PC-9 (cell line): ENCODE results near the gene DELE1. TPM values are rescaled to one million over a fixed set of nuclear protein-coding genes. Genes with fewer than 3 reads are reported as not detected.
A peak's percentile ranks its signal among the peaks of the same experiment; 100 is the strongest.

Source experiments
- BruUV-seq: library from RNA; stranded (reverse); fragments of 400-500 nt; replicated peaks from 2 replicates; lab custom pipeline; 2021; lab: Mats Ljungman, UMichigan
- CTCF ChIA-PET: fragments of 300-600 bp; sonication (Branson Sonifier 250); formaldehyde crosslinking; loops from one replicate; lab custom pipeline; 2022; ENCODE audit warnings: antibody characterized with exemption; lab: Charles Lee
- POLR2A ChIA-PET: fragments of 300-600 bp; sonication (Branson Sonifier 250); formaldehyde crosslinking; loops from one replicate; lab custom pipeline; 2022; ENCODE audit warnings: antibody characterized with exemption; ENCODE audit not compliant: unreplicated experiment; lab: Charles Lee
- DNase-seq, 2 experiments: peaks; one replicate each; pipeline versions ENCODE4 v3.0.0 to v3.0.0-alpha.2; 2015 to 2022; ENCODE audit warnings: mixed read lengths in 1 of 2
- H2AFZ ChIP-seq: fragments of 200-600 bp; sonication (generic); 2 replicates; pipeline ENCODE4 v1.8.1; 2017; ENCODE audit warnings: antibody characterized with exemption
- H3F3A ChIP-seq: fragments of 200-600 bp; sonication (generic); 2 replicates; pipeline ENCODE4 v1.8.1; 2017; ENCODE audit warnings: antibody characterized with exemption, mild to moderate bottlenecking, low read depth; ENCODE audit not compliant: insufficient read depth
- H3K27ac ChIP-seq: fragments of 200-600 bp; sonication (generic); 2 replicates; pipeline ENCODE4 v1.6.1; 2016; ENCODE audit warnings: mixed run types
- H3K27me3 ChIP-seq: fragments of 200-600 bp; sonication (generic); 2 replicates; pipeline ENCODE4 v1.6.1; 2016; ENCODE audit warnings: low read depth, mixed run types; ENCODE audit not compliant: insufficient read depth
- H3K36me3 ChIP-seq: fragments of 200-600 bp; sonication (generic); 2 replicates; pipeline ENCODE4 v1.6.1; 2016; ENCODE audit warnings: low read depth, mixed run types
- H3K4me1 ChIP-seq: fragments of 200-600 bp; sonication (generic); replicated peaks from 2 replicates; pipeline ENCODE4 v1.6.1; 2016; ENCODE audit warnings: mixed run types; ENCODE audit not compliant: insufficient read depth
- H3K4me2 ChIP-seq: fragments of 200-600 bp; sonication (generic); 2 replicates; pipeline ENCODE4 v1.6.1; 2017; ENCODE audit warnings: mixed run types
- H3K4me3 ChIP-seq: fragments of 200-600 bp; sonication (generic); 2 replicates; pipeline ENCODE4 v1.6.1; 2016; ENCODE audit warnings: mixed run types
- H3K79me2 ChIP-seq: fragments of 200-600 bp; sonication (generic); 2 replicates; pipeline ENCODE4 v1.6.1; 2017; ENCODE audit warnings: low read depth, mixed run types
- H3K9me2 ChIP-seq: fragments of 200-600 bp; sonication (generic); 2 replicates; pipeline ENCODE4 v1.8.1; 2017; ENCODE audit warnings: mild to moderate bottlenecking; ENCODE audit not compliant: insufficient read depth
- H3K9me3 ChIP-seq: fragments of 200-600 bp; sonication (generic); 2 replicates; pipeline ENCODE4 v1.8.1; 2016; ENCODE audit warnings: low read depth; ENCODE audit not compliant: insufficient read depth
- H4K20me1 ChIP-seq: fragments of 200-600 bp; sonication (generic); 2 replicates; pipeline ENCODE4 v1.8.1; 2017; ENCODE audit not compliant: insufficient read depth
- EZH2 ChIP-seq: fragments of 200-600 bp; sonication (generic); IDR thresholded peaks from 2 replicates; pipeline ENCODE4 v1.8.0; 2017; ENCODE audit warnings: antibody characterized with exemption, low read depth
- intact Hi-C: fragments of 100-400 bp; cut with micrococcal nuclease; formaldehyde crosslinking; loops from one replicate; pipeline ENCODE4 v1.10.0; 2022; ENCODE audit not compliant: unreplicated experiment
- total RNA-seq: library from RNA; stranded (reverse); gene quantifications from 2 replicates; pipeline ENCODE4 v1.2.3, GENCODE V29; 2021
- TF ChIP-seq, protein P1 (sequence below): fragments of 200-600 bp; sonication (generic); conservative IDR thresholded peaks from 2 replicates; pipeline ENCODE4 v1.6.1; 2017; ENCODE audit warnings: mixed run types, antibody characterized with exemption, mild to moderate bottlenecking, moderate library complexity

DELE1 gene
- total RNA-seq, 1 experiment from 2014 or later: 80.8 TPM

- no peaks in the 10 kb centered on the region for H3K79me2 ChIP-seq
- CTCF ChIA-PET: no interaction called here
- H3K4me2 ChIP-seq: no peak overlapping the region
- no peak for DNase-seq
- peaks cover 17% of the 10 kb centered on the region for H3F3A ChIP-seq
- POLR2A ChIA-PET: no interaction called here
- intact Hi-C loops: no loop called here
- H3K27ac ChIP-seq: 0 out of 2 replicates have a peak overlapping the region, but pooled peaks have one; percentile 46
- H2AFZ ChIP-seq: no peak overlapping the region
- TF ChIP-seq EZH2: no peak
- TF ChIP-seq, protein P1, sequence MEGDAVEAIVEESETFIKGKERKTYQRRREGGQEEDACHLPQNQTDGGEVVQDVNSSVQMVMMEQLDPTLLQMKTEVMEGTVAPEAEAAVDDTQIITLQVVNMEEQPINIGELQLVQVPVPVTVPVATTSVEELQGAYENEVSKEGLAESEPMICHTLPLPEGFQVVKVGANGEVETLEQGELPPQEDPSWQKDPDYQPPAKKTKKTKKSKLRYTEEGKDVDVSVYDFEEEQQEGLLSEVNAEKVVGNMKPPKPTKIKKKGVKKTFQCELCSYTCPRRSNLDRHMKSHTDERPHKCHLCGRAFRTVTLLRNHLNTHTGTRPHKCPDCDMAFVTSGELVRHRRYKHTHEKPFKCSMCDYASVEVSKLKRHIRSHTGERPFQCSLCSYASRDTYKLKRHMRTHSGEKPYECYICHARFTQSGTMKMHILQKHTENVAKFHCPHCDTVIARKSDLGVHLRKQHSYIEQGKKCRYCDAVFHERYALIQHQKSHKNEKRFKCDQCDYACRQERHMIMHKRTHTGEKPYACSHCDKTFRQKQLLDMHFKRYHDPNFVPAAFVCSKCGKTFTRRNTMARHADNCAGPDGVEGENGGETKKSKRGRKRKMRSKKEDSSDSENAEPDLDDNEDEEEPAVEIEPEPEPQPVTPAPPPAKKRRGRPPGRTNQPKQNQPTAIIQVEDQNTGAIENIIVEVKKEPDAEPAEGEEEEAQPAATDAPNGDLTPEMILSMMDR: no peak
- no peaks in the 10 kb centered on the region for H3K36me3 ChIP-seq
- peaks cover 12% of the 10 kb centered on the region for H3K4me1 ChIP-seq
- H3K9me2 ChIP-seq: no peaks in the 10 kb centered on the region
- no peaks in the 10 kb centered on the region for H3K9me3 ChIP-seq
- BruUV-seq: no TSS peak
- H4K20me1 ChIP-seq: no peaks in the 10 kb centered on the region
- H3K4me3 ChIP-seq: no peak overlapping the region
- H3K27me3 ChIP-seq: no peaks in the 10 kb centered on the region
Observed at GRCh38 chr5:141897425-141897824, 26.2 kb upstream of the DELE1 start.

DNA sequence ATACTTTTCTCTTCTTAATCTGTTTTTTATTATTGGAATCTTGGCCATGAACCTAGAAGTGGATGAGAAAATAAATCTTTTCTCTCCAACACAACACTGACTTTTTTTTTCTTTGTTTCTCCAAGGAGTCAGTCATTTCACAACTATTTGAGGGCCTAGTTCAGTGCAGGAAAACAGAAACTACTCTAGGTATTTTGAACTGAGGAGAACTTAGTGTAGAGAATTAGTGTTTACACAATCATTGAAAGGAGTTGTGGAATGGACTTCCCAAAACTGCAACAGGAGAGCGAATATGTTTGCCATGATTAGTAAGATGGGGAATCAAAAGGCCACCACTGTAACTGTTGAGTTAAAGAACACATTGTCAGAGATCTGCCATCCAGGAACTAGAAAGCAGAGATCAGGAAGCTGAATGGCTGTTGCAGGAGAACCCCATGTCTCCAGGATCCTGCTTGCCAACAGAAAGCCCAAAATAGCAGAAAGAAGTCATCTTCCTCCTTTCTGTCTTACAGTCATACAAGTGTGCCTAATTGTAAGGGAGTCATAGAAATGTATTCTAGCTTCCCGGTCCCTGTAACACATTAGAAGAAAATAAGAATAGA lies 25.1 kb upstream of the DELE1 start:
- POLR2A ChIA-PET: no interaction called here
- Histone ChIP-seq H3K27ac (peak overlapping the region; percentile 46), H3K9me3 (no peaks in the 10 kb centered on the region), H3K4me3 (no peak overlapping the region), H3K4me2 (peak overlapping the region; percentile 24; the same call in 1 of the 2 replicates), H3K79me2 (no peaks in the 10 kb centered on the region), H3K4me1 (peaks cover 12% of the 10 kb centered on the region), H3K36me3 (no peaks in the 10 kb centered on the region), H2AFZ (no peak overlapping the region), H3F3A (peaks cover 17% of the 10 kb centered on the region), H3K27me3 (no peaks in the 10 kb centered on the region), H3K9me2 (no peaks in the 10 kb centered on the region), H4K20me1 (no peaks in the 10 kb centered on the region)
- intact Hi-C loops: loop anchor here (2.0 kb wide), 1 partner anchor 36 kb away; no protein-coding TSS in a partner anchor
- TF ChIP-seq EZH2: no peak
- TF ChIP-seq, protein P1: no peak
- DNase-seq: peak in 1 of 2 experiments; percentile 58
- no TSS peak for BruUV-seq
- CTCF ChIA-PET: interaction anchor here (0.6 kb wide), 1 partner anchor 9 kb away, joined by 3 read pairs; no protein-coding TSS in a partner anchor

- no TSS peak for BruUV-seq
- H3K27me3 ChIP-seq: no peaks in the 10 kb centered on the region
- no peaks in the 10 kb centered on the region for H3K9me3 ChIP-seq
- intact Hi-C loops: no loop called here
- H3K4me2 ChIP-seq: no peak overlapping the region
- TF ChIP-seq EZH2: no peak
- H3K4me3 ChIP-seq: no peak overlapping the region
- H3K9me2 ChIP-seq: no peaks in the 10 kb centered on the region
- H3K4me1 ChIP-seq: peaks cover 12% of the 10 kb centered on the region
- H3K36me3 ChIP-seq: no peaks in the 10 kb centered on the region
- CTCF ChIA-PET: no interaction called here
- DNase-seq: no peak
- no peak overlapping the region for H2AFZ ChIP-seq
- H4K20me1 ChIP-seq: no peaks in the 10 kb centered on the region
- no peaks in the 10 kb centered on the region for H3K79me2 ChIP-seq
- POLR2A ChIA-PET: interaction anchor here (0.6 kb wide), 1 partner anchor 21 kb away, joined by 3 read pairs; the partner anchor contains the start of gene DELE1
- H3F3A ChIP-seq: peaks cover 17% of the 10 kb centered on the region
- no peak overlapping the region for H3K27ac ChIP-seq
Observed at GRCh38 chr5:141902015-141902814, 21.5 kb upstream of the DELE1 start.
